Transverse colon (tissue), 4 donors: ENCODE data around the gene INO80. TPM values are rescaled to one million over a fixed set of nuclear protein-coding genes. Genes with fewer than 3 reads are reported as not detected.

Source experiments
- DNase-seq: peaks from one replicate; pipeline ENCODE4 v3.0.0-alpha.2; 2019
- H3K27ac ChIP-seq, 4 donors: fragments of 200-600 bp; sonication (generic); 2 replicates each; pipeline ENCODE4 v1.5.1; 2016 to 2018; ENCODE audit warnings: inconsistent platforms in 4 of 4
- H3K27me3 ChIP-seq: fragments of 200-600 bp; sonication (generic); 2 replicates; pipeline ENCODE4 v1.5.1; 2017; ENCODE audit warnings: inconsistent platforms
- H3K36me3 ChIP-seq, 4 donors: fragments of 200-600 bp; sonication (generic); 2 replicates each; pipeline ENCODE4 v1.5.1; 2017 to 2019; ENCODE audit warnings: inconsistent platforms in 4 of 4
- H3K4me1 ChIP-seq, 4 donors: fragments of 200-600 bp; sonication (generic); 2 replicates each; pipeline ENCODE4 v1.5.1; 2017 to 2020; ENCODE audit warnings: inconsistent platforms in 4 of 4
- H3K4me3 ChIP-seq, 4 donors: fragments of 200-600 bp; sonication (generic); 1 replicate in 1 of 4; 2 replicates in 3 of 4; pipeline versions ENCODE4 v1.5.1 to v1.6.1; 2017 to 2019; ENCODE audit warnings: inconsistent platforms in 4 of 4
- H3K9me3 ChIP-seq, 2 donors: fragments of 200-600 bp; sonication (generic); 2 replicates each; pipeline ENCODE4 v1.5.1; 2017 to 2019; ENCODE audit warnings: inconsistent platforms in 2 of 2
- CTCF ChIP-seq, 5 experiments: fragments of 200-600 bp in 3 of 5; fragments of 450-650 bp in 2 of 5; sonication (generic) in 3 of 5; IDR thresholded peaks; 1 replicate in 2 of 5; 2 replicates in 3 of 5; pipeline ENCODE4 v1.5.1; 2016 to 2017; ENCODE audit warnings: antibody characterized with exemption in 5 of 5, inconsistent platforms in 3 of 5, mild to moderate bottlenecking in 2 of 5, moderate library complexity in 1 of 5
- EP300 ChIP-seq: sonication (generic); formaldehyde crosslinking; IDR thresholded peaks from one replicate; pipeline ENCODE4 v1.6.1; 2017; ENCODE audit warnings: antibody characterized with exemption, low read depth
- POLR2A ChIP-seq: fragments of 450-650 bp; IDR thresholded peaks from one replicate; pipeline ENCODE4 v1.6.1; 2016; ENCODE audit warnings: antibody characterized with exemption, mild to moderate bottlenecking, moderate library complexity
- POLR2AphosphoS5 ChIP-seq, 3 donors: sonication (generic); formaldehyde crosslinking; IDR thresholded peaks; one replicate each; pipeline ENCODE4 v1.6.1; 2016; ENCODE audit warnings: antibody characterized with exemption in 3 of 3
- WGBS, 2 donors: methylation state at CpG; one replicate each; pipeline ENCODE4 v1.1.5; 2018; ENCODE audit warnings: low coverage in 1 of 2; 5-methylcytosine and 5-hydroxymethylcytosine counted together
- in situ Hi-C, 4 donors: fragments of 200-750 bp; cut with MboI; loops; one replicate each; pipeline versions ENCODE4 v1.15.0 to v1.15.1; 2017; ENCODE audit warnings: low sequenced_read_pairs in 3 of 4, low pct_ligation_motif_present in 1 of 4, low pct_unique_long_range_greater_than_20kb in 1 of 4
- intact Hi-C: fragments of 100-400 bp; cut with DNase I; formaldehyde crosslinking; loops from one replicate; pipeline ENCODE4 v1.15.1; 2023; ENCODE audit warnings: low total_unique reads
- total RNA-seq, 4 donors: library from RNA; depleted of rRNA; stranded (reverse); fragments of >200 nt; gene quantifications; one replicate each; pipeline ENCODE4 v1.1.0, GENCODE V29; 2016

The INO80 gene
- total RNA-seq, 4 donors from 2014 or later: 21.8 to 69.1 (median 29.8) TPM

GRCh38 chr15:40942878-40943277, 173.2 kb downstream of the INO80 start:
- TF ChIP-seq EP300 (no peak), CTCF (IDR thresholded peaks at IDR 0.05) (no peak), POLR2A (no peak), POLR2AphosphoS5 (IDR thresholded peaks at IDR 0.05) (no peak)
- DNase-seq: no peak
- H3K9me3 ChIP-seq: no peaks in the 10 kb centered on the region
- H3K27me3 ChIP-seq: no peaks in the 10 kb centered on the region
- no peaks in the 10 kb centered on the region for H3K36me3 ChIP-seq
- WGBS, 2 donors: 55 to 89% methylated on average over 4 to 12 of the region's 12 CpGs
- in situ Hi-C loops: no loop called here
- H3K4me3 ChIP-seq: peak overlapping the region in 1 of 4 donors; percentile 61
- peaks cover 16 to 32% (median 21%) of the 10 kb centered on the region in 4 donors for H3K4me1 ChIP-seq
- no peak overlapping the region for H3K27ac ChIP-seq
- intact Hi-C loops: no loop called here

GRCh38 chr15:40942337-40942854, 173.7 kb downstream of the INO80 start:
- H3K27ac ChIP-seq: peak overlapping the region; percentile 81 to 91 (median 86)
- H3K27me3 ChIP-seq: no peaks in the 10 kb centered on the region
- 24 to 65% methylated on average over 4 to 15 of the region's 15 CpGs for WGBS, 2 donors
- DNase-seq: no peak
- no peak for TF ChIP-seq POLR2AphosphoS5 (IDR thresholded peaks at IDR 0.05)
- peaks cover 16 to 37% (median 21%) of the 10 kb centered on the region in 4 donors for H3K4me1 ChIP-seq
- in situ Hi-C loops (no loop called here), intact Hi-C loops (no loop called here)
- H3K36me3 ChIP-seq: no peaks in the 10 kb centered on the region
- H3K9me3 ChIP-seq: no peaks in the 10 kb centered on the region
- peak overlapping the region; percentile 43 to 70 (median 53) for H3K4me3 ChIP-seq

- no peaks in the 10 kb centered on the region for H3K27me3 ChIP-seq
- 0% methylated on average over 67 of the region's 92 CpGs; no CpG with 5 or more reads in 1 of the 2 donors for WGBS, 2 donors
- TF ChIP-seq POLR2AphosphoS5 (IDR thresholded peaks at IDR 0.05) (peak in 1 of 3 donors; percentile 22), POLR2A (peak; percentile 32), EP300 (no peak), CTCF (IDR thresholded peaks at IDR 0.05) (peak in 4 of 5 experiments; percentile 44 to 66 (median 57))
- no peaks in the 10 kb centered on the region for H3K36me3 ChIP-seq
- in situ Hi-C loops (no loop called here), intact Hi-C loops (no loop called here)
- H3K4me3 ChIP-seq: peak overlapping the region; percentile 43 to 70 (median 53)
- H3K4me1 ChIP-seq: peaks cover 16 to 37% (median 21%) of the 10 kb centered on the region in 4 donors
- peak; percentile 85 for DNase-seq
- peak overlapping the region; percentile 81 to 91 (median 86) for H3K27ac ChIP-seq
- H3K9me3 ChIP-seq: no peaks in the 10 kb centered on the region
These were observed 174.3 kb downstream of the INO80 start for GRCh38 chr15:40941528-40942336.

GRCh38 chr15:40941068-40941527, 175.0 kb downstream of the INO80 start:
- Histone ChIP-seq H3K4me1 (peaks cover 16 to 37% (median 21%) of the 10 kb centered on the region in 4 donors), H3K27ac (peak overlapping the region; percentile 81 to 91 (median 86)), H3K9me3 (no peaks in the 10 kb centered on the region), H3K36me3 (no peaks in the 10 kb centered on the region), H3K4me3 (peak overlapping the region in 3 of 4 donors; percentile 43 to 61 (median 45)), H3K27me3 (no peaks in the 10 kb centered on the region)
- intact Hi-C loops: no loop called here
- in situ Hi-C loops: no loop called here
- 19% methylated on average over 7 of the region's 7 CpGs; no CpG with 5 or more reads in 1 of the 2 donors for WGBS, 2 donors
- DNase-seq: no peak
- TF ChIP-seq EP300: no peak

- TF ChIP-seq POLR2A (no peak), POLR2AphosphoS5 (IDR thresholded peaks at IDR 0.05) (no peak), EP300 (no peak), CTCF (IDR thresholded peaks at IDR 0.05) (no peak)
- in situ Hi-C loops: no loop called here
- Histone ChIP-seq H3K4me3 (no peak overlapping the region), H3K27me3 (no peaks in the 10 kb centered on the region), H3K36me3 (no peaks in the 10 kb centered on the region), H3K9me3 (no peaks in the 10 kb centered on the region), H3K27ac (peak overlapping the region; percentile 81 to 91 (median 86)), H3K4me1 (peaks cover 16 to 37% (median 21%) of the 10 kb centered on the region in 4 donors)
- intact Hi-C loops: no loop called here
- DNase-seq: no peak
- 34 to 50% methylated on average over 7 to 15 of the region's 15 CpGs for WGBS, 2 donors
These were observed 175.7 kb downstream of the INO80 start for GRCh38 chr15:40940296-40940801.
